ENCODE results near the gene GLMP.

GRCh38 chr1:156320560-156320959 is 25.1 kb upstream of the GLMP start:
- no peak for TF ChIP-seq POLR2A (IDR thresholded peaks at IDR 0.05; ENCODE audit: low read depth)
- no peak for TF ChIP-seq CTCF (IDR thresholded peaks at IDR 0.05)
